Measurements from ENCODE around the gene FAM135A.
"Not testable (repeated sequence)": the region's sequence is repeated elsewhere in the genome, so short reads cannot be mapped to it uniquely, and the experiment has no call there.

The FAM135A gene

DNA sequence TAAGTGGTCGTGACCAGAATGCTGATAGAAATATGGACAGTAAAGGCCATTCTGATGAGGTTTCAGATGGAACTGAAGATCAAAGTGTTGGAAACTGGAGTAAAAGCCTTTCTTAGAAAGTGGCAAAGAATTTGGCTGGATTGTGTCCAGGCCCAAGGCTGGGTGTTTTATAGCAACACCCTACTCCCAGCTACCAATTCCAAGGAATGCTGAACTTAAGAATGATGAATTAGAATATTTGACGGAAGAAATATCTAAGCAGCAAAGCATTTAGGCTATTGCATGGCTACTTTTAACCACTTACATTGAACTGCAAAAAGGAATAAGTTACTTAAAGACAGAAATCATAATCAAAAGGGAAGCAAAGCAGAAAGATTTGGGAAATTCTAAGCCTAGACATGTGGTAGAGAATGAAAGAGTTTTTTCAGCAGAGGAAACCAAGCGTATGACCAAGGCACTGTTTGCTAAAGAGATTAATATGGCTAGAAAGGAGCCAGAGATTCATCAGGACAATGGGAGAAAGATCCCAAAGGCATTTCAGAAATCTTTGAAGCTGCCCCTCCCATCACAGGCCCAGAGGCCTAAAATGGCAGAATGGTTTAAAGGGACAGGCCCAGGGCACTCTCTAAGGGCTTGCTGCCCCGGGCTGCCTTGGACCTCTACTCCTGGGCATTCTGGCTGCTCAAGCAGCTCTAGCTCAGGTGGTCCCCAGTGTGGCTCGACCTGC, 179.2 kb downstream of the FAM135A start:
- no peak overlapping the region for H3K4me3 Mint-ChIP-seq
- peaks cover 9% of the 10 kb centered on the region for H3K36me3 Mint-ChIP-seq
- no peak overlapping the region for H3K27ac Mint-ChIP-seq
- H3K27me3 Mint-ChIP-seq, result no peaks in the 10 kb centered on the region
- H3K4me1 Mint-ChIP-seq, result no peaks in the 10 kb centered on the region
- H3K9me3 Mint-ChIP-seq, result peaks cover 5% of the 10 kb centered on the region

- H3K36me3 Mint-ChIP-seq, result peaks cover 9% of the 10 kb centered on the region
- peaks cover 5% of the 10 kb centered on the region for H3K9me3 Mint-ChIP-seq
- H3K27ac Mint-ChIP-seq, result no peak overlapping the region
- H3K4me1 Mint-ChIP-seq, result no peaks in the 10 kb centered on the region
- H3K27me3 Mint-ChIP-seq, result no peaks in the 10 kb centered on the region
- no peak overlapping the region for H3K4me3 Mint-ChIP-seq
Measured at GRCh38 chr6:70593118-70593486, 179.8 kb downstream of the FAM135A start.

DNA sequence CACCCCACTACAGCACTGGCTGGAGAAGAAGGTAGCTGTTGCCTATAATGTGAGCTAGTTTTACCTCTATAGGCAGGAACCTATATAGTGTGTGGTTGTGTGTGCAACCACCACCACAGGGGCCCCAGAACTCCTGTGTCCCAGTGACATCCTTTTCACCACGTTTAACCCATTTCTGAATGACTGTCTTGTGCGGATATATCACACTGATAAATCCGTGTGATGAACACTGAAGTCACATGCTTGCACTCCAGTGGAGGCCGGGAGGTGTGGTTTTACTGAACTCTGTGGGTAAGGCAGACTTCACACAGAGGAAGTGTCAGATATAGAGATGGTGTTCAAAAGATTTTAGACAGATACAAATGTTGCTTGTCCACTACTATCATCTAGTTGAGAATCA, 185.9 kb downstream of the FAM135A start:
- Mint-ChIP-seq H3K36me3 (peaks cover 2% of the 10 kb centered on the region), H3K4me3 (no peak overlapping the region), H3K27ac (no peak overlapping the region), H3K9me3 (peaks cover 1% of the 10 kb centered on the region), H3K27me3 (peaks cover 1% of the 10 kb centered on the region), H3K4me1 (peaks cover 5% of the 10 kb centered on the region)

DNA sequence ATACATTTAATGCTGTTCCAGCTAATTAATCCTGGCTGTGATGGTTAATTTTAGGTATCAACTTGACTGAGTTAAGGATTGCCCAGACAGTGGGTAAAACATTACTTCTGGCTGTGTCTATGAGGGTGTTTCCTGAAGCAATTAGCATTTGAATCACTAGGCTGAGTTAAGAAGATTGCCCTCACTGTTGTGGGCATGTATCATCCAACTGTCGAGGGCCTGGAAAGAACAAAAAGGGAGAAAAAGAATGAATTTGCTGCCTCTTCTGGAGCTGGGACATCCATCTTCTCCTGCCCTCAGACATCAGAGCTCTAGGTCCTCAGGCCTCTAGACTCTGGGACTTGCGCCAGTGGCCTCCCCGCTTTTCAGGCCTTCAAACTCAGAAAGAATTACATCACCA, 187.7 kb downstream of the FAM135A start:
- H3K27me3 Mint-ChIP-seq, result peaks cover 1% of the 10 kb centered on the region
- peaks cover 5% of the 10 kb centered on the region for H3K4me1 Mint-ChIP-seq
- peaks cover 5% of the 10 kb centered on the region for H3K36me3 Mint-ChIP-seq
- H3K27ac Mint-ChIP-seq, result no peak overlapping the region
- no peaks in the 10 kb centered on the region for H3K9me3 Mint-ChIP-seq
- no peak overlapping the region for H3K4me3 Mint-ChIP-seq

- peaks cover 1% of the 10 kb centered on the region for H3K27me3 Mint-ChIP-seq
- peaks cover 15% of the 10 kb centered on the region for H3K4me1 Mint-ChIP-seq
- no peak overlapping the region for H3K4me3 Mint-ChIP-seq
- H3K36me3 Mint-ChIP-seq, result peaks cover 5% of the 10 kb centered on the region
- no peak overlapping the region for H3K27ac Mint-ChIP-seq
- no peaks in the 10 kb centered on the region for H3K9me3 Mint-ChIP-seq
Measured at GRCh38 chr6:70604254-70604653, 190.9 kb downstream of the FAM135A start.

GRCh38 chr6:70607371-70607770, 194.1 kb downstream of the FAM135A start:
- not testable (repeated sequence) for H3K36me3 Mint-ChIP-seq, H3K27me3 Mint-ChIP-seq, H3K27ac Mint-ChIP-seq, H3K4me3 Mint-ChIP-seq, H3K9me3 Mint-ChIP-seq
- H3K4me1 Mint-ChIP-seq, result peaks cover 13% of the 10 kb centered on the region

DNA sequence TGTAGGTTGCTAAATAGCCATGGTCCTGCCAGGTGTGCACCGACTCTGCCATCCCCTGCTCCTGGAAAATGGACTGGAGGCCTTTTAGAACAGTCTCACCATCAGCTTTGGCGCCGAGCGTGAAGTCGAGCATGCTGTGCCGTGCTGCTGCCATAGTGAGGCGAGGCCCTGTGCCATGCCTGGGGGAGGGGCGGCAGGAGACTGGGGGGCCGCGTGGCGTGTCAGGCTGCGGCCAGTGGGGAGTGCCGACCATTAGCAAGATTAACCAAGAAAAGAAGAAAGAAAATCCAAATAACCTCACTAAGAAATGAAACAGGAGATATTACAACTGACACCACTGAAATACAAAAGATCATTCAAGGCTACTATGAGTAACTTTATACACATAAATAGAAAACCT, 195.9 kb downstream of the FAM135A start:
- not testable (repeated sequence) for H3K27ac Mint-ChIP-seq, H3K36me3 Mint-ChIP-seq, H3K27me3 Mint-ChIP-seq, H3K4me3 Mint-ChIP-seq, H3K9me3 Mint-ChIP-seq
- peaks cover 13% of the 10 kb centered on the region for H3K4me1 Mint-ChIP-seq
